Measurements from ENCODE around the gene FOXN3. TPM values are rescaled to one million over a fixed set of nuclear protein-coding genes. Genes with fewer than 3 reads are reported as not detected.

Gene FOXN3
- total RNA-seq, 1 donor from 2014 or later: 108 TPM

GRCh38 chr14:89393222-89393745 lies 23.7 kb downstream of the FOXN3 start:
- H3K27me3 Mint-ChIP-seq (ENCODE audit: unreplicated experiment): peaks cover 6% of the 10 kb centered on the region
- H3K4me1 Mint-ChIP-seq (ENCODE audit: unreplicated experiment): peaks cover 26% of the 10 kb centered on the region
- H3K27ac Mint-ChIP-seq (ENCODE audit: unreplicated experiment): peak overlapping the region; percentile 10
- TF ChIP-seq CTCF (IDR thresholded peaks at IDR 0.05; ENCODE audit: unreplicated experiment): no peak
- H3K4me3 Mint-ChIP-seq (ENCODE audit: unreplicated experiment): no peak overlapping the region
- peaks cover 8% of the 10 kb centered on the region for H3K36me3 Mint-ChIP-seq (ENCODE audit: low read depth, unreplicated experiment)
- no peaks in the 10 kb centered on the region for H3K9me3 Mint-ChIP-seq (ENCODE audit: unreplicated experiment)
- no peak for DNase-seq (ENCODE audit: low spot score)

- peaks cover 8% of the 10 kb centered on the region for H3K36me3 Mint-ChIP-seq (ENCODE audit: low read depth, unreplicated experiment)
- peaks cover 26% of the 10 kb centered on the region for H3K4me1 Mint-ChIP-seq (ENCODE audit: unreplicated experiment)
- peak overlapping the region; percentile 62 for H3K4me3 Mint-ChIP-seq (ENCODE audit: unreplicated experiment)
- peak overlapping the region; percentile 70 for H3K27ac Mint-ChIP-seq (ENCODE audit: unreplicated experiment)
- TF ChIP-seq CTCF (IDR thresholded peaks at IDR 0.05; ENCODE audit: unreplicated experiment): no peak
- DNase-seq (ENCODE audit: low spot score): no peak
- H3K9me3 Mint-ChIP-seq (ENCODE audit: unreplicated experiment): no peaks in the 10 kb centered on the region
- peaks cover 5% of the 10 kb centered on the region for H3K27me3 Mint-ChIP-seq (ENCODE audit: unreplicated experiment)
Observed at GRCh38 chr14:89392181-89392580, 24.9 kb downstream of the FOXN3 start.

- H3K4me3 Mint-ChIP-seq (ENCODE audit: unreplicated experiment): no peak overlapping the region
- H3K9me3 Mint-ChIP-seq (ENCODE audit: unreplicated experiment): no peaks in the 10 kb centered on the region
- H3K27me3 Mint-ChIP-seq (ENCODE audit: unreplicated experiment): peaks cover 5% of the 10 kb centered on the region
- peaks cover 8% of the 10 kb centered on the region for H3K36me3 Mint-ChIP-seq (ENCODE audit: low read depth, unreplicated experiment)
- TF ChIP-seq CTCF (IDR thresholded peaks at IDR 0.05; ENCODE audit: unreplicated experiment): no peak
- peaks cover 26% of the 10 kb centered on the region for H3K4me1 Mint-ChIP-seq (ENCODE audit: unreplicated experiment)
- DNase-seq (ENCODE audit: low spot score): no peak
- H3K27ac Mint-ChIP-seq (ENCODE audit: unreplicated experiment): no peak overlapping the region
Observed at GRCh38 chr14:89391556-89391955, 25.5 kb downstream of the FOXN3 start.

GRCh38 chr14:89391123-89391522 lies 25.9 kb downstream of the FOXN3 start:
- no peak overlapping the region for H3K27ac Mint-ChIP-seq (ENCODE audit: unreplicated experiment)
- H3K9me3 Mint-ChIP-seq (ENCODE audit: unreplicated experiment): no peaks in the 10 kb centered on the region
- peaks cover 4% of the 10 kb centered on the region for H3K27me3 Mint-ChIP-seq (ENCODE audit: unreplicated experiment)
- peaks cover 8% of the 10 kb centered on the region for H3K36me3 Mint-ChIP-seq (ENCODE audit: low read depth, unreplicated experiment)
- H3K4me3 Mint-ChIP-seq (ENCODE audit: unreplicated experiment): no peak overlapping the region
- no peak for DNase-seq (ENCODE audit: low spot score)
- TF ChIP-seq CTCF (IDR thresholded peaks at IDR 0.05; ENCODE audit: unreplicated experiment): no peak
- H3K4me1 Mint-ChIP-seq (ENCODE audit: unreplicated experiment): peaks cover 26% of the 10 kb centered on the region

GRCh38 chr14:89388853-89389252 lies 28.2 kb downstream of the FOXN3 start:
- H3K4me3 Mint-ChIP-seq (ENCODE audit: unreplicated experiment): no peak overlapping the region
- no peak for DNase-seq (ENCODE audit: low spot score)
- H3K27me3 Mint-ChIP-seq (ENCODE audit: unreplicated experiment): peaks cover 2% of the 10 kb centered on the region
- no peak overlapping the region for H3K27ac Mint-ChIP-seq (ENCODE audit: unreplicated experiment)
- TF ChIP-seq CTCF (IDR thresholded peaks at IDR 0.05; ENCODE audit: unreplicated experiment): no peak
- H3K36me3 Mint-ChIP-seq (ENCODE audit: low read depth, unreplicated experiment): peaks cover 8% of the 10 kb centered on the region
- peaks cover 27% of the 10 kb centered on the region for H3K4me1 Mint-ChIP-seq (ENCODE audit: unreplicated experiment)
- H3K9me3 Mint-ChIP-seq (ENCODE audit: unreplicated experiment): no peaks in the 10 kb centered on the region

Data from endothelial cell (in vitro differentiated cells).